GM18861 (cell line): Measurements from ENCODE around the gene SETBP1.

Experiments used
- ATAC-seq: cut with Tn5 transposase; IDR thresholded peaks from one replicate; pipeline ENCODE4 v1.9.1; 2021; ENCODE audit not compliant: unreplicated experiment

The SETBP1 gene

DNA sequence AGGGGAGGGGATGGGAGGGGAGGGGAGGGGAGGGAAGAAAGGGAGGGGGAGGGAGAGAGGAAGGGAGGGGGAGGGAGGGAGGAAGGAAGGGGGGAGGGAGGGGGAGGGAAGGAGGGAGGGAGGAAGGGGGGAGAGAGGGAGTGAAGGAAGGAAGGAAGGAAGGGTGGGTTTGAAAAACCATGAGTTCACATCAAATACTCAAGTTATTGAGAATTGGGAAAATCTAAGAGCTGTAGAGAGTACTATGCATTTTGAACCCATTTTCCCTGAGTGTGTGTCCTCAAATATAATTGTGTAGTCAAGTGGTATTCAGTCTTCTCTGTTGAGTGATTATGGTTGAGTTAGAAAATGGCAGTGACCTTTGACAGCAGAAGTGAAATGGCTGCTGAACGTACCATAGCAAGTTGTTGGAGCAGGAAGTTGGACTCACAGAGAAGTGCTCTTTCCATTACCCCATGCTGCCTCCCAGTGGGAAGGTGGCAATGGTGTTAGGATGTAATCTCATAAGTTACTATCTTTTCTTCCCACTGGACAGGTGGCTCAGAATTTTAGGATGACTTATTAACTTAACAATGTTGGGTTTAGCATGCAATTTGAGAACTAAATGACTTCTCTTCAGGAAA lies 214.6 kb downstream of the SETBP1 start:
- ATAC-seq: peak; percentile 73

DNA sequence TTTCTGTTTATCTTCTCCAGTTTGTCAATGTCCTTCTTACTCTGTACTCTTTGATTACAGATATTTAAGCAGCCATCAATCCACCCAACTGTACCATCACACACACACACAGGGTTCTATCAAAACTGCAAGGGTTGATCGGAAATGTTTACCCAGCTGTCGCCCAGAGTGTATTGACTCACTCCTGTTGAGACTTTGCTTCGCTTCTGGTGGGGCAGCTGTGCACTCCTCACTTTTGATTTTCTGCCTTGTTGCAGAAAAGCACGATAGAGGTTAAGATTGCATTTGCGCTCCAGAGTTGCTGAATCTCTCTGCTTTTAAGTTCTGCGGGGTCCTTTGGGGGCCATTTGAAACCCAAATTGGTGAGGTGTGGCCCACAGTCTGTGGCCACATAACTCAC lies 216.2 kb downstream of the SETBP1 start:
- no peak for ATAC-seq

DNA sequence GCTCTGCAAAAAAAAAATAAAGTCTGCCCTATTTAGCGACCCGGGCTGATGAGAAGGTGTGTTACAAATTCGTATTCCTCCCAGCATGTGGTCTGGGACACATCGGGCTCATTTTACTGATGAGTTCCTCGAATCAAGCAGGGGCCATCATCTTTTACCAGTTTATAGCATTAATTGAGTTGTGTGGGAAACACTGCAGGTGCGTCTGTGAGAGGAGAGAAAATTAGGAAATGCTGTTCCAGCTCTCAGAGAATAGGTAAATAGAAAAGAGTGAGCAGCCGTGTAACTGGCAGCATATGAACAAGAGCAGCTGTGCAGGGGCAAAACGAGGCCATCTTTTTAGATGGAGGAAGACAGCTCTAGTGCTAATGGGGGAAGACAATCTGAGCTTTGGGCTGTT lies 216.7 kb downstream of the SETBP1 start:
- no peak for ATAC-seq

DNA sequence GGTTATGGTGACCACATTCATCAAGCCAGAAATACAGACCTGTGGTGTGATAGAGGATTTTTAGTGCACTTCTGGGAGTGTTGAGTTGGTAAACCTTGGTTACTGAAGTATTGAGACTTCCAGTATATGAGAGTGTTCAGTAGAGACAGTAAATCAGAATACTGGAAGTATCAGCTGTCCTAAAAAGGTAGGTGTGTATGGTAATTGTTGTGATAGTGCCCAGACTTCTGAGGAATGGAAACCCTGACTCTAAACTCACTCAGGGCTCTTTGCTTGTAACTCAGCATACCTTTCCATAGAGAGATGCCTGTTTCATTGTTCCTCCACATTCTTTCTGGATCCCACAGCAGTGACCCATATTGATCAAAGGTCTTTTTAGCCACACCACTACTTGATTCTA lies 217.1 kb downstream of the SETBP1 start:
- ATAC-seq: no peak

DNA sequence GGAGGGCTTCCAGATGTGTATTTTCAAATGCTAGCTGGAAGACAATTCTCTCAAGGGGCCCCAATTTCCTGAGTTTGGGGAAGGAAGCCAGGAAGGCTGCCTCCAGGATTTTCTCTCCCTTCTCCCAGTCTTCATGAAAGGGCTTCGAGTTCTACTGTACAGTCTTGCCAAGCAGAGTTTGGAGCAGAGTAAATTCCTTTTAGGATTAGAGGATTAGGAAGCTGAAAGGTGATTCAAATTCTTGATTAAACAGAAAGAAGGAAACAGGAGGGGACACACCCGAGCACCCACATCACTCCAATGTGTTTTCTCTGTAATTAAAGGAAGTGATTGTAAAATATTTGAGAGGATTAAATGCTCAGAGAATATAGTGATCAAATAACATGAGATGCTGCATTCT lies 217.8 kb downstream of the SETBP1 start:
- no peak for ATAC-seq

DNA sequence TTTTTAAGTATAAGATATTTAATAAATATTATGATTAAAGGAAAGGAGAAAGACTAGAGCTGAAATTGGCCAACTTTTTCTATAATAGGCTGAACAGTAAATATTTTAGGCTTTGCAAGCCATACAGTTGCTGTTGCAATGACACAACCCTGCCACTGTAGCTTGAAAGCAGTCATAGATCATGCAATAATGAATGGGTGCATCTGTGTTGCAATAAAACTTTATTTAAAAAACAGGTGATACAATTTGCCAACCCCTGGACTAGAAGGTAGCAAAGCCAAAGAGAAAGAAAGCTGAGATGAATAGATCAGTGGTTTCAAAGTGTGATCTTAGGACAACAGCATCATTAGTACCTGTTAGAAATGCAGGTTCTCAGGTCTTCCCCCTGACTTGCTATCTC lies 219.1 kb downstream of the SETBP1 start:
- ATAC-seq: no peak

DNA sequence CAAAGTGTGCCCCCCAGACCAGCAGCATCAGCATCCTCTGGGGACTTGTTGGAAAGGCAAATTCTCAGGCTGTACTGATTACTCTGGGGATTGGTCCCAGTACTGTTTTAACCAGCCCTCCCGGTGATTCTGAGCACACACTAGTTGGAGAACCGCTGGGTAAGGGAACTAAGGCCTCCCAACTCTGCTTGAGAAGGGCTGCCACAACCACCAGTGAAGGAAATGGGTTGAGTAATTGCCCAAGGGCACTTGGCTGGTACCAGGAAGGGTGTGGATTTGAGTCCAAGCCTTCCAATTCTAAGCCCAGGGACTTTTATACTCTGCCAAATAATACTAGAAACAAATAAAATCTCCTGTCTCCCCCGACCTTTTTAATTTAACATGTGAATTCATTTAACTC lies 219.9 kb downstream of the SETBP1 start:
- ATAC-seq: no peak

DNA sequence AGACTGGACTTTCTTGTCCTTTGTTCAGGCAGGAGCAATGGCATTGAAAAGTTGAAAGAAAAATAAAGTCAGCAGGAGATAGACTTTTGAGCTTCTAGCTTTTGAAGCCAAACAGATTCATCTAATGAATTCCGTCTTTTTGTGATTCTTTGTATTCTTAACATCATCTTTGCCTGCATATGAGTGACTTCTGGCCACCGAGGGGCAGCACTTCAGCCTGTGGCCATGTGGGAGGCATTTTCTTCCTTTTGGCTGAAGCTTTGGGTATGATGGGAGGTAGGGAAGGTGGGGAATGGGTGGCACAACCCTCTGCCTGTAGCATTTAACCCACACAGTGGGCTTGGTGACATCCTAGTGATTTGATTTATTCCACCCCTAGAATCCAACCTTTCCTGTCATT lies 220.6 kb downstream of the SETBP1 start:
- ATAC-seq: no peak

DNA sequence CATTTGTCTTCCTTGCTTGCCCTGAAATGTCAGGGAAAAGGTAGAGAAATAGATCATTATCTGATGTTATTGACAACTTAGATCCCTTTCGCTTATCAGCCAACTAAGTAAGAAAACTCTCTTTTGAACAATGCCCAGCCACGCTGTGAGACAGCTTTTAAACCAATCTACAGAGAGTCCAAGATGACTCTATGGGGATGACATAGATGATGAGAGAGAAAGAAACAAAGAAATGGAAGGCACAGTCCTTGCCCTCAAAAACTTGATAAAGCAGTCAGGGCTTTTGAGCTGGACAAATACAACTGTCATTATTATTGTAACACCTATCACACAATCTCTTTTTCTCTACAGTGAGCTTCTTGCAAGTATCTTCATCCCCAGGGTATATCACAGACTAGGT lies 222.6 kb downstream of the SETBP1 start:
- ATAC-seq: no peak

DNA sequence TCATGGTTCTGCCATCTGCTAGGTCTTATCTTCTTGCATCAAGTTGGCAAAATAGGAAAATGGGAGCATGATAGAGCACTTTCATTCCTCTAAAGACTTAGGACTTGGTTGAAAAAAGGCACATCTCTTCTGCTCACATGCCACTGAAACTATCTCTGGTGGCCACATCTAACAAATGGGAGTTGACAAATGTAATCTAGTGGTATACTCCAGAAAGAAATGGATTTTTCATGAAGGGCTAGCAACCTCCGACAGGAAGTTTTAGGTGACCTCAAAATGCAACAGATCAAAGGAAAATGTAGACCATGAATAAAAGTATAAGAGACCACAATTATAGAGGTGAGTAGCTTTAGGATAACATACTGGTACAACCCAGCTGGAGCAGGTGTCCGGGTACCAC lies 224.1 kb downstream of the SETBP1 start:
- ATAC-seq: no peak

DNA sequence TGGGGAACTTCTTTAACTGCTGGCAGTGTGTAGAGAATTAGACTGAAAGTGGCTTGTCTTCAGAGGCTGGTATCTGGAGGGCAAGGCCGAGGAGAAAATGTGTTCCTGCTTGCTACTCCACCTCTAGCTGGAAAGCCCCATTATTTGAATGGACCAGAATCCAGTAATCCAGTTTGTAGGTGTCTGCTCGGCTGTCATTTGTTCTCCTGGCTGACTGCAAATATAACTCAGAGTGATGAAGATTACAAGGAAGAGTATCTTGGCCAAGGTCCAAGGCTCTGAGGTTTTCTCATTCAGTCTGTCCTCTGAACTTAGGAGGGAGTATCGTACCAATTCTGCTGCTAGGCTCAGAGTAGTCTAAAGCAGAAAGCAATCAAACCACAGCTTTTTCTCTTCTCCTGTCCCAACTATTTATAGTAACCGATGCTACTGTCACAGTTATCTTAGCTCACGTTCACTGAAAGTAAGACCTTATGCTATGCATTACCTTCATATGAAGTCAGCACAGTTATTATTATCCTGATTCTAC lies 228.6 kb downstream of the SETBP1 start:
- peak; percentile 66 for ATAC-seq

DNA sequence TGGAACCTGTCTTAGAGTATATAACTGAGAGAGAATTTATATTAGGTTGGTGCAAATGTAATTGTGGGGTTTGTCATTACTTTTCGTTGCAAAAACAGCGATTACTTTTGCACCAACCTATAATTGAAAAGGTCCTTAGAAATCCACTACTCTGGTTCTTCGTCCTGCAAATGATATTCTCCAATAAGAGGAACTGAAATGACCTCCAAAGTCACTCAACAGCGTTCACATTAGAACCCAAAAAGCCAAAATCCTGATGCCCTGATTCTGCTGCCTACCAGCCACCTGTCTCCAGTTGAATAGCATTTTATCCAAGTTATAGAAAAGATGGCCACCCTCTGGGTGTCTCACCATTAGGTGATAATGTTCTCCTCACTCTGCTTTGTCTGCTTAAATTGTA lies 230.6 kb downstream of the SETBP1 start:
- ATAC-seq: no peak

DNA sequence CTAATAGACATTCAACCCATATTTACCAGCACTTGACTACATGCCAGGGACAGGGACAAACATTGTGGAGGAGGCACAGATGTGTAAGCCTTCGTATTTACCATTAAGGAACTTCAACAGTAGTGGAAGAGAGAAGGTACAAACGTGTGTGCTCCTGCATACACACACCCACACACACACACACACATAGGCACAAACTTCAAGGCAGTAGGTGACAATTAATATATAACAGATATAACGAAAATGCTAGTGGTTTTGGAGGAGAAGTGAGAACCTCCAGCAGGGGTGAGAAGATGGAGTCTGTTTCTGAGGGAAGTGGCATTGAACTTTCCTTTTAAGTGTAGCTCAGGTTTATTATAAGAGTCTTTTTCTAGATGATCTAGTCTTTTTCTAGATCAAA lies 231.1 kb downstream of the SETBP1 start:
- peak; percentile 44 for ATAC-seq

DNA sequence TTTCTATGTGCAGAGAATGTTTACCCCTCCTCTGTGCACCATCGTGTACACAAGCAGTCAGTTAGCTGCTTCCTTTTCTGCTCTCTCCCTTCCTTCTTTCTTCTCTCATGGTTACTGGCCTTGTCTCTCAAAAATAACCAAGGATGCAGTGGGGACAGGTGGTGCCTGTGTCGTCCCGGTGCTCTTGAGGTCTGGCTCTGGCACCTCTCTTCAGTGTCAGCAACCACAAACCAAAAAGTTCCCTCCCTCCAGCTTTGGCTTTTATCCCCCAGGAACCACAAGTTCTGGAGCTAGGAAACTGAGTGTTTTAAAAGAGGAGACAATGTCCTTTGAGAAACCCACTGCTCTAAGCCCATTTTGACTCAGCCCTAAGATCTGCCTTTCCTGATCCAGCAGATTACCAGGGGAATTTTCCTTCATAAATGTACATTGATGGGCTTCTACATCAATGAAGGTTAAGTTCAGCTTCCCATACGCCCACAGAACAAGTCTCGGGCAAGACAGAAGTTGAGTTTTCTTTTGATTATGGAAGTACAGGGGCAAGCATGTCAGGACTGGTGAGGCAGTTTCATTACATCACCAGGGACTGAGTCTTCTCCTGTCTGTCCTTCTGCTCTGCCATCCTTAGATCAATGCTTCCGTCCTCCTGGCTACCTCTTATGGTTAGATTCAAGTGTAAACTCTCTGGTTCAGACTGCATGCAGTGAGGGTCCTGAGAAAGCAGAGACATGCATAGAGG lies 232.2 kb downstream of the SETBP1 start:
- ATAC-seq: no peak

DNA sequence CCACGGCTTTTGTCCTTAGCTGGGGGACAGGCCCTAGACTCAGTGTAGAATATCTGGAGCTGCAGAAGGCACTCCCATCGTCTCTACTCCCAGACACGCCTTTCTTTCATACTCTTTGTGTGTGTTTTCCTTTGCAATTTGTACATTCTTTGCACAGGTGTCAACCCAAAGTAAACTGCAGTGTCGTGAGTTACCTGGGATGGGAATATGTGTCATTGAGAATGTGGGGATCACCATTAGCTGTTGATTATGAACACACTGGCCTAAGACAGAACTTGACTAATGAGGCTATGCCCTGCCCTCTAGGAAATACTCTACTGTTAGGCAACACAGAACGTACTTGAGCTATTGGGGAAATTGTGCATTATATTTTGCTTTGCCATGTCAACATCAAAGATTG lies 233.3 kb downstream of the SETBP1 start:
- ATAC-seq: no peak

DNA sequence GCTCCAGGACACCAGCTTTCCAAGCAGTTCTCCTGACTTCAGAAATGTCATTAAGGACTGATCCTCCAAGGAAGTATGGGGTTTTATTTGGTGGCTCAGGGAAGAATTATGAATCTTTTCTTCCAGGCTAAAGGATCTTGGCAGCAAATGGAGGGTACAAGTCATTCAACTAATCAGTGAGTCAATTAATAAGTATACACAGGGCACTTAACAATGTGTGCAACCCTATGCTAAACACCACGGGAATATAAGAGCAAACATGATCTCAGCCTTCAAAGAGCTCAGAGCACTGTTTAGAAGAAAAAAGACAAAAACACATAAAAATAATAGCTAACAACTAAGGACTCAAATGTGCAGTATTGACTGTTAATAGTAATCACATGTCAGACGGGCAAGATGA lies 234.5 kb downstream of the SETBP1 start:
- ATAC-seq: no peak

DNA sequence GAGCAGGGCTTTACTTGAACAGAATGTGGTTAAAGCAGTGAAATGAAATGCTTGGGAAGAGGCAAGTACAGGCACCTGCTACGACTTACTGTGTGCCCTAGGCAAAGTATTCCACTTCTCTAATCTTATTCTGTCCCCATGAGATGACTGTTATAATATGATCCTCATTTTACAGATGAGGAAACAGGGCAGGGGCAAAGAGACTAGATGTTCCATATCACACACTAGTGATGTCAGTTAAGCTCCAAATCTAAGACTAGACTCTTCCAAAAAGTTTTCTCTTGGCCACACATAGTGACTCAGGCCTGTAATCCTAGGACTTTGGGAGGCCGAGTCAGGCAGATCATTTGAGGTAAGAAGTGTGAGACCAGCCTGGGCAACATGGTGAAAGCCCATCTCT lies 235.0 kb downstream of the SETBP1 start:
- no peak for ATAC-seq

DNA sequence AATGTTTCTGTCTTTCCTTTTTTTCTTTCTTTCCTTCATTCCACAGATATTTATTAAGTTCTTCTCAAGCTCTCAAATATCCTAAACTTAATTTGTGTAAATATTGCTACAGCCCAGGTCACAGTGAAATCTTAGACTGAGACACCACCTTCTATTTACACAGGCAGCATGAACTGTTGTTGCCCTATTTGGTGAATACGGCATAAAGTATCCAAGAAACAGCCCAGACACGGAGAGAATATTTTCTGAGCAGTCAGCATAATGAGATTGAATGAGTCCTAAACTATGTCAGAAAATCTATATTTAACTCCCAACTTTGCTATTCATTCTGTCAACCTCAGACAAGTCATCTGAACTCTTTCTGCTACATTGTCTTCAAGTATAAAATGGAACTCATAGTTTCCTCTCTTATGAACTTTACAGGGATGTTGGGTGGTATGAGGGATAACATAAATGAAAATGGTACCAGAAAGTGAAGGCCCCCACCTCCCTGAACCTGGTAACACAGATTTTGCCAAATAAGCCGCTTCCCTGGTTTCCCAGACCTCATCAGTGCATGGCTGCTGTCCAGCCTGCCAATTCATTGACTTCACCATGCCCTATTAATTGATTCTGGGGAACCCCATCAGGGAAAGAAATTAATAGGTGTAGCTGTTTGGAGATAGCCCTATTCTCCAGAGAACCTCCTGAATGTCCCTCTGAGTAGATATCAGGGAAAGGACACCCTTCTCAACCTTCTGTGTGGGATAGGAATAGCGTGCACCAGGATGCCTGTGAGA lies 235.9 kb downstream of the SETBP1 start:
- no peak for ATAC-seq

DNA sequence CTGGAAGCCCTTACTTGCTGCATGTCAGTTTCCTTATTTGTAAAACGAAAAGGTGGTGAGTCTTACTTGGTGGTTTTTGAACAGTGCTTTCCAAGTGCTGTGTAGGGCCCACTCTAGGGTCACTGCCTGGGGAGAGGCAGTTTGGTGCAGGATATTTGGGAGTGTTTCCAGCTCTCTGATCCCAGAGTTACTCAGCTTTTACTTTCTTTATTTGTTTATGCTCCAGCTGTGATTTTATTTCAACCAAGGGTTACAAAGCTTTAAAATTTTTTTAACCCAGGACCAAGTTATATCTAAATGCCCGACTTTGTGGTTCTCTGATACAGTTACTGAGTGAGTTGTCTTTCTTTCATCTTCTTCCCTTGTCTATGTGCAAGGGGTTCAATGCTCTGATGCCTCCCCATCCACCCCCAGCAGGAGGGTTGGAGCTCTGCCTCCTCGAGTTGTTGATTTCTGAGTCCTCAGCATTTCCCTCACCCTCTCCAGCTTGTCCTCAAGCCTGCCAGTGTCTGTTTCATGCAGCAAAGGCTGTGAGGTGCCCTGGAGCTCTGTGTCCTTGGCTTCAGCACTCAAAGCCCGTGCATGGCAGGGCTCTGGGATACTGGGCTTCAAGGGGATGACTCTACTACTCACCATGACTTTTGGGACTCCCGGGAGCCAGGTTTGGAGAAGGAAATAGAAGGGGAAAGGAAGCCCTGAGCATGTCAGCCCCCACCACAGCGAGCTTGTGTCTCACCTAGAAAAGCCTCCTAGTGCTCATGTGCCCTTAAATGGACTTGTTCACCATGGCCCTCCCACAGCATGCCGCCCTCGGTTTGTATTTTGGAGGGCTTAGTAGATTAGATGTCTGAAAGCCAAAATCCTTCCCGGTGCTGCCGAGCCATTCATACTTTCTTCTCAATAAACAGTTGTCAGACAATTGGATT lies 236.8 kb downstream of the SETBP1 start:
- no peak for ATAC-seq

DNA sequence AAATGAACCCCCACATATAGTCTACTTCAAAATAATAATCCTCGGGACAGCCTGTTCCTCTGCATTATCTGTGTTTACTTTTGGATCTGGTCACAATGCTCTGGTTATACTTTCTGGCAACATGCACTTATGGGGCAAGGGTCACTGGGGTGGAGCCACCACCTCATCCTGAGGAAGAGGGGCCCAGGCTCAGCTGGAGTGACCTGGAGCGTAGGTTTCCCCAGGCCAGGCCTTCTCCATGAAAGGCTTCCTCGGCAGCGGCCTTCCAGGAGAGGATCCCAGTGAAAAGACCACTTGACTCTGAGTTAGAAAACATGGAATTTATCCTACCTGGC lies 237.4 kb downstream of the SETBP1 start:
- no peak for ATAC-seq

DNA sequence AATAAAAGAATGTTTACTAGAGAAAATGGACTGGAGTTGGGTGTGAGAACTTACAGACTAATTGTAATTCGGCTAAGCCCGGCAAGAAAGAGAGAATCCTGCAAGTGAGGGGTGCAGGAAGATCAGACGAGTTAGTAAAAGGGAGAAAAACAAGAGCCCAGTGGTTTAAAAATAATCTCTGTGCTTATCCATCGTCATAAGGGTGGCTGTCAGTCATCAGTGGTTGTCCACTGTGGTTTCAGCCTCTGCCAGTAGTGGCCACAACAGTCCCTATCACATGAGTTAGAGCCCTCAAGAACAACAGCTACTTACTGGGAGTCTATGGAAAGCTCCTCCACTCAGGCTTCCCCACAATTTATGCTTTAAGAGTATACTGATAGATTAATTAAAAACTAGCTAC lies 239.8 kb downstream of the SETBP1 start:
- no peak for ATAC-seq
